Suprapubic skin (tissue), 4 donors: ENCODE measurements around the gene DDN. TPM values are rescaled to one million over a fixed set of nuclear protein-coding genes. Genes with fewer than 3 reads are reported as not detected.

Experiments used
- DNase-seq, 2 donors: peaks; one replicate each; pipeline ENCODE4 v3.0.0-alpha.2; 2019; ENCODE audit warnings: low spot score in 2 of 2
- H3K27ac ChIP-seq: fragments of 200-600 bp; sonication (generic); one replicate; pipeline ENCODE4 v1.5.1; 2019
- H3K27me3 ChIP-seq: fragments of 200-600 bp; sonication (generic); one replicate; pipeline ENCODE4 v1.5.1; 2019
- H3K36me3 ChIP-seq: fragments of 200-600 bp; sonication (generic); one replicate; pipeline ENCODE4 v1.5.1; 2019
- H3K4me1 ChIP-seq: fragments of 200-600 bp; sonication (generic); one replicate; pipeline ENCODE4 v1.5.1; 2019
- H3K4me3 ChIP-seq: fragments of 200-600 bp; sonication (generic); one replicate; pipeline ENCODE4 v1.5.1; 2019; ENCODE audit warnings: mild to moderate bottlenecking
- H3K9me3 ChIP-seq: fragments of 200-600 bp; sonication (generic); one replicate; pipeline ENCODE4 v1.5.1; 2019
- EP300 ChIP-seq: sonication (generic); formaldehyde crosslinking; IDR thresholded peaks from one replicate; pipeline ENCODE4 v1.6.1; 2017; ENCODE audit warnings: antibody characterized with exemption
- POLR2A ChIP-seq, 2 donors: fragments of 450-650 bp; IDR thresholded peaks; one replicate each; pipeline ENCODE4 v1.6.1; 2017; ENCODE audit warnings: antibody characterized with exemption in 2 of 2, mild to moderate bottlenecking in 2 of 2, moderate library complexity in 2 of 2
- POLR2AphosphoS5 ChIP-seq, 3 donors: sonication (generic); formaldehyde crosslinking; IDR thresholded peaks; one replicate each; pipeline ENCODE4 v1.6.1; 2017; ENCODE audit warnings: antibody characterized with exemption in 3 of 3
- WGBS: methylation state at CpG from one replicate; pipeline ENCODE4 v1.1.5; 2018; 5-methylcytosine and 5-hydroxymethylcytosine counted together
- total RNA-seq, 4 donors: library from RNA; depleted of rRNA; stranded (reverse); fragments of >200 nt; gene quantifications; one replicate each; pipeline ENCODE4 v1.1.0, GENCODE V29; 2016
- TF ChIP-seq, protein P1 (sequence below), 2 donors: fragments of 200-600 bp in 1 of 2; fragments of 450-650 bp in 1 of 2; sonication (generic) in 1 of 2; IDR thresholded peaks; one replicate each; pipeline ENCODE4 v1.5.1; 2016 to 2019; ENCODE audit warnings: antibody characterized with exemption in 2 of 2, mild to moderate bottlenecking in 1 of 2, moderate library complexity in 1 of 2

Gene DDN
- total RNA-seq, 4 donors from 2014 or later: 0.23 to 0.45 (median 0.24) TPM; not detected in 1

DNA sequence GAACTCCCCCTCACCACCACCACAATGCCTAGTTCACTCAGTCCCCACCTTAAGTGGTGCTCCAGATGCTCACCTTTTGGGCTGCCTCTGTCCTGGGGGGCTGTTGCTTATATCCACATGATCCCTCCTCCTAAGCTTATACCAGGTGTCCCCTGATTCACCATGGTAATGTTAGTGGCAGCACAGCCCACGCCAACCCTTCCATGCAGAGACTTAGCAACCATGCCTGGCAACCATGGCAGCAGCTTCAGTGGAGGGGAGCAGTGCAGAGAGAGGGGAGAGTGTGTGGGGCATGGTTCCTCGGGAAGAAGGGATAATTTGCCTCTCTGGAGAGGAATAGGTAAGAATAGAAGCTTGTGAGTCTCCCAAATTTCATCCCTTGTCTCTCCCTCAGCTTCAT, 1.2 kb upstream of the DDN start:
- WGBS: 82% methylated on average over 2 of the region's 2 CpGs
- H3K9me3 ChIP-seq: no peaks in the 10 kb centered on the region
- no peak for TF ChIP-seq EP300
- no peak for TF ChIP-seq POLR2A (IDR thresholded peaks at IDR 0.05)
- TF ChIP-seq POLR2AphosphoS5 (IDR thresholded peaks at IDR 0.05): no peak
- TF ChIP-seq, protein P1, sequence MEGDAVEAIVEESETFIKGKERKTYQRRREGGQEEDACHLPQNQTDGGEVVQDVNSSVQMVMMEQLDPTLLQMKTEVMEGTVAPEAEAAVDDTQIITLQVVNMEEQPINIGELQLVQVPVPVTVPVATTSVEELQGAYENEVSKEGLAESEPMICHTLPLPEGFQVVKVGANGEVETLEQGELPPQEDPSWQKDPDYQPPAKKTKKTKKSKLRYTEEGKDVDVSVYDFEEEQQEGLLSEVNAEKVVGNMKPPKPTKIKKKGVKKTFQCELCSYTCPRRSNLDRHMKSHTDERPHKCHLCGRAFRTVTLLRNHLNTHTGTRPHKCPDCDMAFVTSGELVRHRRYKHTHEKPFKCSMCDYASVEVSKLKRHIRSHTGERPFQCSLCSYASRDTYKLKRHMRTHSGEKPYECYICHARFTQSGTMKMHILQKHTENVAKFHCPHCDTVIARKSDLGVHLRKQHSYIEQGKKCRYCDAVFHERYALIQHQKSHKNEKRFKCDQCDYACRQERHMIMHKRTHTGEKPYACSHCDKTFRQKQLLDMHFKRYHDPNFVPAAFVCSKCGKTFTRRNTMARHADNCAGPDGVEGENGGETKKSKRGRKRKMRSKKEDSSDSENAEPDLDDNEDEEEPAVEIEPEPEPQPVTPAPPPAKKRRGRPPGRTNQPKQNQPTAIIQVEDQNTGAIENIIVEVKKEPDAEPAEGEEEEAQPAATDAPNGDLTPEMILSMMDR (IDR thresholded peaks at IDR 0.05): no peak
- H3K27ac ChIP-seq: no peak overlapping the region
- no peak for DNase-seq
- H3K4me3 ChIP-seq: no peak overlapping the region
- H3K27me3 ChIP-seq: peaks cover 21% of the 10 kb centered on the region
- peaks cover 38% of the 10 kb centered on the region for H3K4me1 ChIP-seq
- peaks cover 43% of the 10 kb centered on the region for H3K36me3 ChIP-seq

GRCh38 chr12:48998497-48999353, 450 bp downstream of the DDN start:
- Histone ChIP-seq H3K36me3 (peaks cover 26% of the 10 kb centered on the region), H3K4me3 (peak overlapping the region; percentile 52), H3K9me3 (no peaks in the 10 kb centered on the region), H3K27me3 (peaks cover 34% of the 10 kb centered on the region), H3K27ac (no peak overlapping the region), H3K4me1 (peaks cover 44% of the 10 kb centered on the region)
- WGBS: 0% methylated on average over 16 of the region's 48 CpGs
- no peak for DNase-seq
- TF ChIP-seq POLR2AphosphoS5 (IDR thresholded peaks at IDR 0.05): no peak
- TF ChIP-seq EP300: no peak
- TF ChIP-seq, protein P1 (IDR thresholded peaks at IDR 0.05): no peak
- no peak for TF ChIP-seq POLR2A (IDR thresholded peaks at IDR 0.05)

- Histone ChIP-seq H3K27me3 (peaks cover 34% of the 10 kb centered on the region), H3K36me3 (peaks cover 18% of the 10 kb centered on the region), H3K4me1 (peaks cover 44% of the 10 kb centered on the region), H3K4me3 (peak overlapping the region; percentile 52), H3K9me3 (no peaks in the 10 kb centered on the region), H3K27ac (no peak overlapping the region)
- TF ChIP-seq EP300 (no peak), POLR2AphosphoS5 (IDR thresholded peaks at IDR 0.05) (no peak), POLR2A (IDR thresholded peaks at IDR 0.05) (no peak)
- TF ChIP-seq, protein P1 (IDR thresholded peaks at IDR 0.05): no peak
- whole genome bisulfite sequencing: no CpG with 5 or more reads among the region's 57 CpGs
- no peak for DNase-seq
These were observed 1.3 kb downstream of the DDN start for GRCh38 chr12:48997719-48998496.

DNA sequence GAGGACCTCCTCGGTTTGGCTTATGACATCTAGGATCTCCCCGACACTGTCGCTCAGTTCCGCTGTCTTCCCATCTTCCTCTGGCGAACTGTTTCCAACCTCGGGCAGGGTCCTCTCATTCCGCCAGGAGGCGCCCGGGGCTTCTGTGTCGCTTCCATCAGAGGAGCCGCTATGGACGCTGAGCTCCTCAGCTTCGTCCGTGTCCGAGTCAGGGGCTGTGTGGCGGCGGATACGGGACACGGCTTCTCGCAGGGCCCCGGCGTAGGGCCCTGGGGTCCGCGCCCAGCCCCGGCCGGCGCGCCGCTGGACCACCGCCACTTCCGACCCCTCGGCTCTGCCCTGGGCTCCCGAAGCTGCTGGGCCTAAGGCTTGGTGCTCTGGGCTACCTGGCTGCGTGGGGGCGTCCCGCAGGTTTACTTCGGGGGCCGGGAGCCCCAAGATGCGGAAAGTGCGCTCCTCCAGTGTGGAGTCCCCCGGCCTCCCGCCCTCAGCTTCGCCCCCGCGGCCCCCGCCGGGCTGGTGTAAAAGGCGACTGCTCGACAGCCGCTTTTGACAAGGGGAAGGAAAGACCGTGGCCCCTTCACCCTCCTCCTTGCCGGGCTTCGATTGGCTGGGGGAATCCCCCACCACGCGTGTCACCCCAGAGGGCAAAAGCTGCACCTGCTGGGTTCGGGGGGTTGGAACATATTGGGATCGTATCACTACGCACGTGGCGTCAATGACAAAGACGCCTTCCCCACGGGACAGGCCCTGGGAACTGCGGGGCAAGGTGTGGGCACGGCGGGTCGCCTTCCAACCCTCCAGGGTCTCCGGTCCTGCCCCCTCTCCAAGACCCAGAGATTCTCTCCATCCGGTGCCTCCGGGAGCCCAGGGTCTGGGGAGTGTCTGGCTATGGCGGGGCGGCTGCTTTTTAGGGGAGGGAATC, 2.1 kb downstream of the DDN start:
- TF ChIP-seq POLR2AphosphoS5 (IDR thresholded peaks at IDR 0.05): no peak
- TF ChIP-seq, protein P1 (IDR thresholded peaks at IDR 0.05): peak; percentile 15 to 72
- H3K4me3 ChIP-seq: peak overlapping the region; percentile 52
- peaks cover 44% of the 10 kb centered on the region for H3K4me1 ChIP-seq
- no peak overlapping the region for H3K27ac ChIP-seq
- no peaks in the 10 kb centered on the region for H3K9me3 ChIP-seq
- H3K36me3 ChIP-seq: peaks cover 10% of the 10 kb centered on the region
- WGBS: 22% methylated on average over 43 of the region's 71 CpGs
- H3K27me3 ChIP-seq: peaks cover 34% of the 10 kb centered on the region
- peak in 1 of 2 donors; percentile 84 for DNase-seq
